GM23338 (cell line): ENCODE results near the gene CDC73. TPM values are rescaled to one million over a fixed set of nuclear protein-coding genes. Genes with fewer than 3 reads are reported as not detected.
A peak's percentile ranks its signal among the peaks of the same experiment; 100 is the strongest.

Experiments used
- ATAC-seq: fragments of 200-7000 bp; cut with Tn5 transposase; 3 replicates; pipeline ENCODE4 v1.9.1; 2020
- DNase-seq: peaks from one replicate; pipeline ENCODE4 v3.0.0-alpha.2; 2015; ENCODE audit warnings: low spot score
- H2AFZ ChIP-seq: fragments of 200-600 bp; sonication (generic); 2 replicates; pipeline ENCODE4 v1.8.0; 2016; ENCODE audit warnings: antibody characterized with exemption, mild to moderate bottlenecking, moderate library complexity
- H3F3A ChIP-seq: fragments of 200-600 bp; sonication (generic); replicated peaks from 2 replicates; pipeline ENCODE4 v1.8.0; 2017; ENCODE audit warnings: antibody characterized with exemption, mixed run types, low read depth
- H3K27ac ChIP-seq: fragments of 200-600 bp; sonication (generic); 2 replicates; pipeline ENCODE4 v1.6.1; 2016; ENCODE audit warnings: low read depth
- H3K27me3 ChIP-seq: fragments of 200-600 bp; sonication (generic); 2 replicates; pipeline ENCODE4 v1.8.0; 2016; ENCODE audit warnings: mild to moderate bottlenecking, mixed run types, moderate library complexity; ENCODE audit not compliant: insufficient read depth
- H3K36me3 ChIP-seq: fragments of 200-600 bp; sonication (generic); 2 replicates; pipeline ENCODE4 v1.8.0; 2016; ENCODE audit warnings: mild to moderate bottlenecking; ENCODE audit not compliant: insufficient read depth
- H3K4me1 ChIP-seq: fragments of 200-600 bp; sonication (generic); 2 replicates; pipeline ENCODE4 v1.8.0; 2016; ENCODE audit warnings: mild to moderate bottlenecking, moderate library complexity; ENCODE audit not compliant: insufficient read depth
- H3K4me2 ChIP-seq: fragments of 200-600 bp; sonication (generic); 2 replicates; pipeline ENCODE4 v1.7.1; 2017; ENCODE audit warnings: mixed run types
- H3K4me3 ChIP-seq: fragments of 200-600 bp; sonication (generic); 2 replicates; pipeline ENCODE4 v1.6.1; 2016; ENCODE audit warnings: mixed run types
- H3K79me2 ChIP-seq: fragments of 200-600 bp; sonication (generic); replicated peaks from 2 replicates; pipeline ENCODE4 v1.8.0; 2017; ENCODE audit warnings: mild to moderate bottlenecking; ENCODE audit not compliant: insufficient read depth
- H3K9me2 ChIP-seq: fragments of 200-600 bp; sonication (generic); 2 replicates; pipeline ENCODE4 v1.8.0; 2017; ENCODE audit not compliant: insufficient read depth
- H4K20me1 ChIP-seq: fragments of 200-600 bp; sonication (generic); replicated peaks from 2 replicates; pipeline ENCODE4 v1.8.0; 2017; ENCODE audit warnings: mild to moderate bottlenecking; ENCODE audit not compliant: insufficient read depth
- H3K27ac Mint-ChIP-seq: 2 replicates; pipeline ENCODE4 v1.8.0; 2020; ENCODE audit warnings: inconsistent platforms, mild to moderate bottlenecking, moderate library complexity, mixed read lengths
- H3K27me3 Mint-ChIP-seq: 3 replicates; pipeline ENCODE4 v1.8.0; 2022; ENCODE audit warnings: low read depth, mild to moderate bottlenecking, moderate library complexity, mixed read lengths, inconsistent platforms; ENCODE audit not compliant: insufficient read depth, poor library complexity
- H3K36me3 Mint-ChIP-seq: 3 replicates; pipeline ENCODE4 v1.8.0; 2021; ENCODE audit warnings: low read depth, mild to moderate bottlenecking, inconsistent platforms, moderate library complexity, mixed read lengths
- H3K4me1 Mint-ChIP-seq: 3 replicates; pipeline ENCODE4 v1.8.0; 2020; ENCODE audit warnings: mild to moderate bottlenecking, inconsistent platforms, mixed read lengths
- H3K4me3 Mint-ChIP-seq: 3 replicates; pipeline ENCODE4 v1.8.0; 2021; ENCODE audit warnings: moderate library complexity, mild to moderate bottlenecking, inconsistent platforms, mixed read lengths
- H3K9me3 Mint-ChIP-seq: 3 replicates; pipeline ENCODE4 v1.8.0; 2020; ENCODE audit warnings: moderate library complexity, mild to moderate bottlenecking, inconsistent platforms, mixed read lengths
- CREB1 ChIP-seq: fragments of 250-450 bp; sonication (Bioruptor Pico); IDR thresholded peaks from 2 replicates; pipeline ENCODE4 v1.5.0; 2020; ENCODE audit warnings: low read depth, mild to moderate bottlenecking, moderate library complexity
- CTCF ChIP-seq, 2 experiments: fragments of 200-600 bp in 1 of 2; sonication (generic) in 1 of 2; conservative IDR thresholded peaks; 2 replicates each; pipeline versions ENCODE4 v1.5.1 to v1.6.1; 2016 to 2017; ENCODE audit warnings: antibody characterized with exemption in 2 of 2, low read depth in 2 of 2, mild to moderate bottlenecking in 2 of 2, moderate library complexity in 1 of 2
- ETS1 ChIP-seq: IDR thresholded peaks from 2 replicates; pipeline ENCODE4 v1.6.1; 2016; ENCODE audit warnings: antibody characterized with exemption
- NANOG ChIP-seq: IDR thresholded peaks from 2 replicates; pipeline ENCODE4 v1.6.1; 2016; ENCODE audit warnings: antibody characterized with exemption, borderline replicate concordance
- POLR2AphosphoS5 ChIP-seq: IDR thresholded peaks from 2 replicates; pipeline ENCODE4 v1.6.1; 2016; ENCODE audit warnings: antibody characterized with exemption, low read depth
- REST ChIP-seq: IDR thresholded peaks from one replicate; pipeline ENCODE4 v1.6.1; 2018; ENCODE audit warnings: antibody characterized with exemption; ENCODE audit not compliant: unreplicated experiment
- STAT1 ChIP-seq: IDR thresholded peaks from one replicate; pipeline ENCODE4 v1.6.1; 2016; ENCODE audit warnings: antibody characterized with exemption; ENCODE audit not compliant: unreplicated experiment
- ZNF462 ChIP-seq: fragments of 250-450 bp; sonication (Bioruptor Pico); IDR thresholded peaks from 2 replicates; pipeline ENCODE4 v1.5.0; 2020; ENCODE audit warnings: mild to moderate bottlenecking, moderate library complexity
- long read RNA-seq: library from polyadenylated mRNA; unstranded; transcript quantifications from one replicate; pipeline ENCODE4 v2.0.0, GENCODE V29; 2020; ENCODE audit not compliant: unreplicated experiment
- polyA plus RNA-seq: library from polyadenylated mRNA; unstranded; fragments of >200 nt; fragmentation: Nextera tagmentation; extraction: Ambion mirVana; gene quantifications from 2 replicates; pipeline ENCODE4 v1.2.1, GENCODE V29; 2016
- total RNA-seq: library from RNA; depleted of rRNA; stranded (reverse); fragments of >200 nt; shearing (Covaris generic); gene quantifications from 2 replicates; pipeline ENCODE4 v1.2.3, GENCODE V29; 2014; rRNA removed

CDC73 gene
- total RNA-seq (36.9 and 40.4 TPM in 2 replicates), polyA plus RNA-seq (62.5 and 63.2 TPM in 2 replicates)
- long read RNA-seq, full-length matches to known transcripts, result 4 of 34 reads
- long read RNA-seq, partial matches to known transcripts, result 23 of 34 reads
- long read RNA-seq, other reads (novel, unspliced or antisense), result 7 of 34 reads

GRCh38 chr1:193121616-193122593 lies at the start of gene CDC73:
CDC73 (plus strand) TSS chr1:193122031; CDS start chr1:193122201, 170 bp downstream.
- Mint-ChIP-seq H3K4me1 (peaks cover 17% of the 10 kb centered on the region), H3K27ac (peak within 1 kb of the TSS; percentile 99), H3K4me3 (peak within 1 kb of the TSS; percentile 93), H3K27me3 (peaks cover 6% of the 10 kb centered on the region), H3K36me3 (peaks cover 15% of the 10 kb centered on the region; the same call in 2 of the 3 replicates), H3K9me3 (no peaks in the 10 kb centered on the region)
- peaks cover 13% of the 10 kb centered on the region; the same call in 1 of the 2 replicates for H3K36me3 ChIP-seq
- H3K4me1 ChIP-seq, result peaks cover 14% of the 10 kb centered on the region
- H3K27ac ChIP-seq, result peak within 1 kb of the TSS; percentile 99
- H3K27me3 ChIP-seq, result peaks cover 6% of the 10 kb centered on the region; the same call in 1 of the 2 replicates
- peaks cover 13% of the 10 kb centered on the region for H4K20me1 ChIP-seq
- peak within 1 kb of the TSS; percentile 75 for H2AFZ ChIP-seq
- ATAC-seq (peak; percentile 92), DNase-seq (peak; percentile 94)
- H3F3A ChIP-seq, result no peaks in the 10 kb centered on the region
- TF ChIP-seq POLR2AphosphoS5, result peak; percentile 67
- no peak for TF ChIP-seq NANOG
- TF ChIP-seq ETS1, result peak; percentile 64; the same call in 1 of the 2 replicates
- peak; percentile 51; the same call in 1 of the 2 replicates for TF ChIP-seq ZNF462 (CRISPR knock-in tag)
- TF ChIP-seq REST, result peak; percentile 5
- TF ChIP-seq STAT1, result no peak
- peak; percentile 59 to 90 for TF ChIP-seq CTCF (conservative IDR thresholded peaks at IDR 0.05; ENCODE audit: low read depth in 2 of 2)
- peak; percentile 37; the same call in 1 of the 2 replicates for TF ChIP-seq CREB1
- peaks cover 46% of the 10 kb centered on the region for H3K79me2 ChIP-seq
- no peaks in the 10 kb centered on the region for H3K9me2 ChIP-seq
- peak within 1 kb of the TSS; percentile 87 for H3K4me3 ChIP-seq
- peak within 1 kb of the TSS; percentile 89 for H3K4me2 ChIP-seq
